Suprapubic skin (tissue), 4 donors: Measurements from ENCODE around the gene SORCS1.

Source experiments
- CTCF ChIP-seq, 2 donors: fragments of 200-600 bp in 1 of 2; fragments of 450-650 bp in 1 of 2; sonication (generic) in 1 of 2; IDR thresholded peaks; one replicate each; pipeline ENCODE4 v1.5.1; 2016 to 2019; ENCODE audit warnings: antibody characterized with exemption in 2 of 2, mild to moderate bottlenecking in 1 of 2, moderate library complexity in 1 of 2
- EP300 ChIP-seq: sonication (generic); formaldehyde crosslinking; IDR thresholded peaks from one replicate; pipeline ENCODE4 v1.6.1; 2017; ENCODE audit warnings: antibody characterized with exemption
- POLR2A ChIP-seq, 2 donors: fragments of 450-650 bp; IDR thresholded peaks; one replicate each; pipeline ENCODE4 v1.6.1; 2017; ENCODE audit warnings: antibody characterized with exemption in 2 of 2, mild to moderate bottlenecking in 2 of 2, moderate library complexity in 2 of 2
- POLR2AphosphoS5 ChIP-seq, 3 donors: sonication (generic); formaldehyde crosslinking; IDR thresholded peaks; one replicate each; pipeline ENCODE4 v1.6.1; 2017; ENCODE audit warnings: antibody characterized with exemption in 3 of 3

DNA sequence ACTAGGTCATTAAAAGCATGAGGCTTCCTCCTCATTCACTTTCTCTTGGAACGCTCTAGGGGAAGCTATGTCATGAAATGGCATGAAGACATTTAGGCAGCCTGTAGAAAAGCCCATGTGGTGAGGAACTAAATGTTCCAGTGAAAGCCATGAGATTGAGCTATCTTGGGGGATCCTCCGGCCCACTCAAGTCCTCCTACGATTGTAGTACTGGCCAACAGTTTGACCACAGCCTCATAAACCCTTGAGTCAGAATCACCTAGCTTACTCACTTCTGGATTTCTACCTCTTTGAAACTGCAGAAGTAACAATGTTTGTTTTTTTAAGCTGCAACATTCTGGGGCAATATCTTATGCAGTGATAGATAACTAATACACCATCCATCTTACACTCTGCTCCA, 605.1 kb downstream of the SORCS1 start:
- TF ChIP-seq CTCF (IDR thresholded peaks at IDR 0.05) (no peak), POLR2A (IDR thresholded peaks at IDR 0.05) (no peak), POLR2AphosphoS5 (IDR thresholded peaks at IDR 0.05) (no peak), EP300 (no peak)
